ENCODE data around the gene IDH3G.

Gene IDH3G

GRCh38 chrX:153739754-153740486 is 54.3 kb downstream of the IDH3G start:
- Histone ChIP-seq H3K27me3 (replicated peaks; ENCODE audit: control insufficient read depth, insufficient read depth, low read length) (no peaks in the 10 kb centered on the region), H3K36me3 (ENCODE audit: control insufficient read depth, insufficient read depth, low read length) (no peaks in the 10 kb centered on the region), H3K4me3 (replicated peaks; ENCODE audit: low read depth, low read length) (no peak overlapping the region)
- no peak for DNase-seq (ENCODE audit: extremely low read depth, insufficient read length)
- no peak for TF ChIP-seq CTCF (IDR thresholded peaks at IDR 0.05; ENCODE audit: insufficient read depth, low read length, poor library complexity, severe bottlenecking)

GRCh38 chrX:153738056-153738605 is 56.0 kb downstream of the IDH3G start:
- DNase-seq (ENCODE audit: extremely low read depth, insufficient read length), result no peak
- Histone ChIP-seq H3K4me3 (replicated peaks; ENCODE audit: low read depth, low read length) (no peak overlapping the region), H3K36me3 (ENCODE audit: control insufficient read depth, insufficient read depth, low read length) (no peaks in the 10 kb centered on the region), H3K27me3 (replicated peaks; ENCODE audit: control insufficient read depth, insufficient read depth, low read length) (no peaks in the 10 kb centered on the region)
- TF ChIP-seq CTCF (IDR thresholded peaks at IDR 0.05; ENCODE audit: insufficient read depth, low read length, poor library complexity, severe bottlenecking), result no peak

GRCh38 chrX:153736871-153737441 is 57.2 kb downstream of the IDH3G start:
- TF ChIP-seq CTCF (IDR thresholded peaks at IDR 0.05; ENCODE audit: insufficient read depth, low read length, poor library complexity, severe bottlenecking), result no peak
- Histone ChIP-seq H3K4me3 (replicated peaks; ENCODE audit: low read depth, low read length) (no peak overlapping the region), H3K27me3 (replicated peaks; ENCODE audit: control insufficient read depth, insufficient read depth, low read length) (no peaks in the 10 kb centered on the region), H3K36me3 (ENCODE audit: control insufficient read depth, insufficient read depth, low read length) (no peaks in the 10 kb centered on the region)
- DNase-seq (ENCODE audit: extremely low read depth, insufficient read length), result no peak

GRCh38 chrX:153736071-153736820 is 57.9 kb downstream of the IDH3G start:
- Histone ChIP-seq H3K4me3 (replicated peaks; ENCODE audit: low read depth, low read length) (no peak overlapping the region), H3K36me3 (ENCODE audit: control insufficient read depth, insufficient read depth, low read length) (no peaks in the 10 kb centered on the region), H3K27me3 (replicated peaks; ENCODE audit: control insufficient read depth, insufficient read depth, low read length) (no peaks in the 10 kb centered on the region)
- DNase-seq (ENCODE audit: extremely low read depth, insufficient read length), result no peak
- no peak for TF ChIP-seq CTCF (IDR thresholded peaks at IDR 0.05; ENCODE audit: insufficient read depth, low read length, poor library complexity, severe bottlenecking)

All from GM06990 (cell line).